ENCODE measurements around the gene MYO15B. TPM values are rescaled to one million over a fixed set of nuclear protein-coding genes. Genes with fewer than 3 reads are reported as not detected.
A peak's percentile ranks its signal among the peaks of the same experiment; 100 is the strongest.

Gene MYO15B
- total RNA-seq, 1 experiment from 2014 or later = 30.3 TPM

GRCh38 chr17:75626496-75627038 is 39.0 kb downstream of the MYO15B start:
- H4K20me1 ChIP-seq (ENCODE audit: insufficient read depth) = no peaks in the 10 kb centered on the region
- no peak for DNase-seq (ENCODE audit: low read depth, low spot score)
- ATAC-seq = peak; percentile 4; the same call in 1 of the 2 replicates
- no TSS peak for BruUV-seq (replicated peaks)
- TF ChIP-seq ZFX (IDR thresholded peaks at IDR 0.05) = peak; percentile 5; the same call in 1 of the 2 replicates
- TF ChIP-seq MAX (IDR thresholded peaks at IDR 0.05) = no peak
- no peaks in the 10 kb centered on the region for H3K79me2 ChIP-seq (ENCODE audit: insufficient read depth, low read length)
- intact Hi-C loops (cut with micrococcal nuclease) = no loop called here
- no peak overlapping the region for H2AFZ ChIP-seq (ENCODE audit: low read depth, low read length, poor library complexity, severe bottlenecking)
- H3K4me2 ChIP-seq (ENCODE audit: low read length) = no peak overlapping the region
- H3K27ac ChIP-seq (ENCODE audit: low read depth, low read length) = peak overlapping the region; percentile 12; the same call in 1 of the 2 replicates
- ChIA-PET RAD21 (ENCODE audit: low non-redundant PET in 1 of 2, low total read pairs in 2 of 2, uncharacterized antibody in 2 of 2, unreplicated experiment in 2 of 2) (no interaction called here), POLR2A (no interaction called here), CTCF (interaction anchor here (1.2 kb wide), 1 partner anchor 25 kb away, joined by 3 read pairs; no protein-coding TSS in a partner anchor)
- no peaks in the 10 kb centered on the region for H3K9me2 ChIP-seq (ENCODE audit: insufficient read depth)
- no peaks in the 10 kb centered on the region for H3K36me3 ChIP-seq (ENCODE audit: control insufficient read depth in 1 of 2, insufficient read depth in 2 of 2, low read length in 2 of 2)
- no peaks in the 10 kb centered on the region for H3K9me3 ChIP-seq (ENCODE audit: control insufficient read depth in 1 of 2, insufficient read depth in 1 of 2, low read depth in 1 of 2, low read length in 2 of 2)
- no peak overlapping the region for H3K9ac ChIP-seq (ENCODE audit: low read length)
- no peak overlapping the region for H3K4me3 ChIP-seq (replicated peaks in 1 of 2; ENCODE audit: low read depth in 1 of 2, low read length in 2 of 2)
- no peaks in the 10 kb centered on the region for H3K27me3 ChIP-seq (ENCODE audit: insufficient read depth, low read length)
- H3K4me1 ChIP-seq (ENCODE audit: control insufficient read depth in 1 of 2, insufficient read depth in 2 of 2, low read length in 2 of 2) = no peaks in the 10 kb centered on the region; a peak in 1 of 4 replicates

- DNase-seq (ENCODE audit: low read depth, low spot score) = no peak
- POLR2A ChIA-PET = no interaction called here
- Histone ChIP-seq H3K9me2 (ENCODE audit: insufficient read depth) (no peaks in the 10 kb centered on the region), H3K4me1 (ENCODE audit: control insufficient read depth in 1 of 2, insufficient read depth in 2 of 2, low read length in 2 of 2) (no peaks in the 10 kb centered on the region; a peak in 1 of 4 replicates), H3K27ac (ENCODE audit: low read depth, low read length) (no peak overlapping the region; the same call in 1 of the 2 replicates), H3K4me2 (ENCODE audit: low read length) (no peak overlapping the region), H4K20me1 (ENCODE audit: insufficient read depth) (no peaks in the 10 kb centered on the region), H3K79me2 (ENCODE audit: insufficient read depth, low read length) (no peaks in the 10 kb centered on the region), H3K4me3 (replicated peaks in 1 of 2; ENCODE audit: low read depth in 1 of 2, low read length in 2 of 2) (no peak overlapping the region), H3K9me3 (ENCODE audit: control insufficient read depth in 1 of 2, insufficient read depth in 1 of 2, low read depth in 1 of 2, low read length in 2 of 2) (no peaks in the 10 kb centered on the region), H2AFZ (ENCODE audit: low read depth, low read length, poor library complexity, severe bottlenecking) (no peak overlapping the region), H3K9ac (ENCODE audit: low read length) (no peak overlapping the region), H3K36me3 (ENCODE audit: control insufficient read depth in 1 of 2, insufficient read depth in 2 of 2, low read length in 2 of 2) (no peaks in the 10 kb centered on the region), H3K27me3 (ENCODE audit: insufficient read depth, low read length) (no peaks in the 10 kb centered on the region)
- RAD21 ChIA-PET (ENCODE audit: low non-redundant PET in 1 of 2, low total read pairs in 2 of 2, uncharacterized antibody in 2 of 2, unreplicated experiment in 2 of 2) = no interaction called here
- CTCF ChIA-PET = interaction anchor here (1.2 kb wide), 1 partner anchor 26 kb away, joined by 3 read pairs; no protein-coding TSS in a partner anchor
- no peak for ATAC-seq
- no TSS peak for BruUV-seq (replicated peaks)
- intact Hi-C loops (cut with micrococcal nuclease) = no loop called here
- TF ChIP-seq ELF1 (IDR thresholded peaks at IDR 0.05; ENCODE audit: borderline replicate concordance, low read depth) (no peak), SRF (IDR thresholded peaks at IDR 0.05; ENCODE audit: low read depth) (no peak), JUND (IDR thresholded peaks at IDR 0.05) (no peak), POLR2A (IDR thresholded peaks at IDR 0.05; ENCODE audit: borderline replicate concordance, extremely low read depth, insufficient read depth, insufficient read length) (no peak), REST (IDR thresholded peaks at IDR 0.05; ENCODE audit: low read depth) (no peak), MAX (IDR thresholded peaks at IDR 0.05) (no peak), POLR2AphosphoS5 (IDR thresholded peaks at IDR 0.05; ENCODE audit: low read depth, low read length) (no peak), SP1 (IDR thresholded peaks at IDR 0.05; ENCODE audit: low read depth) (no peak), TCF7L2 (IDR thresholded peaks at IDR 0.05; ENCODE audit: borderline replicate concordance, extremely low read depth, insufficient read depth, insufficient read length) (no peak), FOSL1 (IDR thresholded peaks at IDR 0.05; ENCODE audit: low read depth) (no peak), EZH2phosphoT487 (IDR thresholded peaks at IDR 0.05; ENCODE audit: borderline replicate concordance) (no peak), ZBTB33 (IDR thresholded peaks at IDR 0.05; ENCODE audit: extremely low read depth, insufficient replicate concordance, low read length) (no peak), SIN3A (IDR thresholded peaks at IDR 0.05; ENCODE audit: low read depth) (no peak), EGR1 (IDR thresholded peaks at IDR 0.05; ENCODE audit: low read depth) (no peak), ZNF274 (IDR thresholded peaks at IDR 0.05; ENCODE audit: low read depth, low read length) (no peak)
Measured at GRCh38 chr17:75627094-75627493, 39.5 kb downstream of the MYO15B start.

All from HCT116 (cell line).